ENCODE measurements around the gene HHATL.

Gene HHATL

DNA sequence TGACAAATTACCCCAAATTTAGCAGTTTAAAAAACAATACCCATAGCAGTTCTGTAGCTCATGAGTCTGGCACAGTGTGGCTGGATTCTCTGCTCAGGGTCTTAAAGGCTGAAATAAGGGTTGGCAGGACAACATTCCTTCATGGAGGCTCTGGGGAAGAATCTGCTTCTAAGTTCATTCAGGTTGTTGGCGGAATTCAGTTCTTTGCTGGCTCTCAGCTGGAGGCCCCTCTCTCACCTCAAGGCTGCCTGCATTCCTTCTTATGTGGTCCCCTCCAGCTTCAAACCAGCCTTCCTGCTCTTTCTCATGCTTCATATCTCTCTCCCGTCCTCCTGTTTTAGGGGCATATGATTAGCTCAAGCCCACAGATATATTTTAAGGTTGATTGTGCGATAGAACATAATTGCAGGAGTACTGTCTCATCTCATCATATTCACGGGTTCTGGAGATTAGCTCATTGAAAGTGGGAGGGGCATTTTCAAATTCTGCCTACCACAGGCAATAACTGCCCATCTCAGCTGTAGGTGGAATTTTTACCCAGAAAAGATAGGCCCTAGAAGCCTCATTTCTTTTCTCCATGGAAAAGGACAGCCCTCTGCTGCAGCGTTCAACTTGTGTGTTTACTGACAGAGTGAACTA is 54.7 kb downstream of the HHATL start (continued):
- TF ChIP-seq, protein P1, sequence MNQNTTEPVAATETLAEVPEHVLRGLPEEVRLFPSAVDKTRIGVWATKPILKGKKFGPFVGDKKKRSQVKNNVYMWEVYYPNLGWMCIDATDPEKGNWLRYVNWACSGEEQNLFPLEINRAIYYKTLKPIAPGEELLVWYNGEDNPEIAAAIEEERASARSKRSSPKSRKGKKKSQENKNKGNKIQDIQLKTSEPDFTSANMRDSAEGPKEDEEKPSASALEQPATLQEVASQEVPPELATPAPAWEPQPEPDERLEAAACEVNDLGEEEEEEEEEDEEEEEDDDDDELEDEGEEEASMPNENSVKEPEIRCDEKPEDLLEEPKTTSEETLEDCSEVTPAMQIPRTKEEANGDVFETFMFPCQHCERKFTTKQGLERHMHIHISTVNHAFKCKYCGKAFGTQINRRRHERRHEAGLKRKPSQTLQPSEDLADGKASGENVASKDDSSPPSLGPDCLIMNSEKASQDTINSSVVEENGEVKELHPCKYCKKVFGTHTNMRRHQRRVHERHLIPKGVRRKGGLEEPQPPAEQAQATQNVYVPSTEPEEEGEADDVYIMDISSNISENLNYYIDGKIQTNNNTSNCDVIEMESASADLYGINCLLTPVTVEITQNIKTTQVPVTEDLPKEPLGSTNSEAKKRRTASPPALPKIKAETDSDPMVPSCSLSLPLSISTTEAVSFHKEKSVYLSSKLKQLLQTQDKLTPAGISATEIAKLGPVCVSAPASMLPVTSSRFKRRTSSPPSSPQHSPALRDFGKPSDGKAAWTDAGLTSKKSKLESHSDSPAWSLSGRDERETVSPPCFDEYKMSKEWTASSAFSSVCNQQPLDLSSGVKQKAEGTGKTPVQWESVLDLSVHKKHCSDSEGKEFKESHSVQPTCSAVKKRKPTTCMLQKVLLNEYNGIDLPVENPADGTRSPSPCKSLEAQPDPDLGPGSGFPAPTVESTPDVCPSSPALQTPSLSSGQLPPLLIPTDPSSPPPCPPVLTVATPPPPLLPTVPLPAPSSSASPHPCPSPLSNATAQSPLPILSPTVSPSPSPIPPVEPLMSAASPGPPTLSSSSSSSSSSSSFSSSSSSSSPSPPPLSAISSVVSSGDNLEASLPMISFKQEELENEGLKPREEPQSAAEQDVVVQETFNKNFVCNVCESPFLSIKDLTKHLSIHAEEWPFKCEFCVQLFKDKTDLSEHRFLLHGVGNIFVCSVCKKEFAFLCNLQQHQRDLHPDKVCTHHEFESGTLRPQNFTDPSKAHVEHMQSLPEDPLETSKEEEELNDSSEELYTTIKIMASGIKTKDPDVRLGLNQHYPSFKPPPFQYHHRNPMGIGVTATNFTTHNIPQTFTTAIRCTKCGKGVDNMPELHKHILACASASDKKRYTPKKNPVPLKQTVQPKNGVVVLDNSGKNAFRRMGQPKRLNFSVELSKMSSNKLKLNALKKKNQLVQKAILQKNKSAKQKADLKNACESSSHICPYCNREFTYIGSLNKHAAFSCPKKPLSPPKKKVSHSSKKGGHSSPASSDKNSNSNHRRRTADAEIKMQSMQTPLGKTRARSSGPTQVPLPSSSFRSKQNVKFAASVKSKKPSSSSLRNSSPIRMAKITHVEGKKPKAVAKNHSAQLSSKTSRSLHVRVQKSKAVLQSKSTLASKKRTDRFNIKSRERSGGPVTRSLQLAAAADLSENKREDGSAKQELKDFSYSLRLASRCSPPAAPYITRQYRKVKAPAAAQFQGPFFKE (tag by site-specific recombination; IDR thresholded peaks at IDR 0.05; ENCODE audit: borderline replicate concordance) = no peak
- TF ChIP-seq ZFP3 (tag by site-specific recombination; IDR thresholded peaks at IDR 0.05; ENCODE audit: low read depth) (no peak), PRDM1 (tag by site-specific recombination; IDR thresholded peaks at IDR 0.05) (no peak), SETDB1 (IDR thresholded peaks at IDR 0.05; ENCODE audit: insufficient read length, low read length) (no peak), ZNF544 (tag by site-specific recombination; IDR thresholded peaks at IDR 0.05) (no peak), ZBTB8A (tag by site-specific recombination; IDR thresholded peaks at IDR 0.05) (no peak), ZNF112 (tag by site-specific recombination; IDR thresholded peaks at IDR 0.05) (no peak), ZNF138 (tag by site-specific recombination; IDR thresholded peaks at IDR 0.05; ENCODE audit: borderline replicate concordance) (no peak), ZNF768 (tag by site-specific recombination; IDR thresholded peaks at IDR 0.05) (no peak), ZNF610 (tag by site-specific recombination; IDR thresholded peaks at IDR 0.05; ENCODE audit: borderline replicate concordance) (no peak)
- TF ChIP-seq, protein P2, sequence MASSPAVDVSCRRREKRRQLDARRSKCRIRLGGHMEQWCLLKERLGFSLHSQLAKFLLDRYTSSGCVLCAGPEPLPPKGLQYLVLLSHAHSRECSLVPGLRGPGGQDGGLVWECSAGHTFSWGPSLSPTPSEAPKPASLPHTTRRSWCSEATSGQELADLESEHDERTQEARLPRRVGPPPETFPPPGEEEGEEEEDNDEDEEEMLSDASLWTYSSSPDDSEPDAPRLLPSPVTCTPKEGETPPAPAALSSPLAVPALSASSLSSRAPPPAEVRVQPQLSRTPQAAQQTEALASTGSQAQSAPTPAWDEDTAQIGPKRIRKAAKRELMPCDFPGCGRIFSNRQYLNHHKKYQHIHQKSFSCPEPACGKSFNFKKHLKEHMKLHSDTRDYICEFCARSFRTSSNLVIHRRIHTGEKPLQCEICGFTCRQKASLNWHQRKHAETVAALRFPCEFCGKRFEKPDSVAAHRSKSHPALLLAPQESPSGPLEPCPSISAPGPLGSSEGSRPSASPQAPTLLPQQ (tag by site-specific recombination; IDR thresholded peaks at IDR 0.05) = no peak
